GM10266 (cell line): ENCODE results near the gene PDE4B.

Source experiments
- DNase-seq: peaks from one replicate; pipeline ENCODE4 v3.0.0; 2012; ENCODE audit errors: extremely low spot score
- TF ChIP-seq, protein P1 (sequence below): IDR thresholded peaks from 2 replicates; pipeline ENCODE4 v1.5.1; 2012; ENCODE audit warnings: mild to moderate bottlenecking, low read depth; ENCODE audit not compliant: control insufficient read depth, insufficient read depth; ENCODE audit errors: missing control alignments

The PDE4B gene

DNA sequence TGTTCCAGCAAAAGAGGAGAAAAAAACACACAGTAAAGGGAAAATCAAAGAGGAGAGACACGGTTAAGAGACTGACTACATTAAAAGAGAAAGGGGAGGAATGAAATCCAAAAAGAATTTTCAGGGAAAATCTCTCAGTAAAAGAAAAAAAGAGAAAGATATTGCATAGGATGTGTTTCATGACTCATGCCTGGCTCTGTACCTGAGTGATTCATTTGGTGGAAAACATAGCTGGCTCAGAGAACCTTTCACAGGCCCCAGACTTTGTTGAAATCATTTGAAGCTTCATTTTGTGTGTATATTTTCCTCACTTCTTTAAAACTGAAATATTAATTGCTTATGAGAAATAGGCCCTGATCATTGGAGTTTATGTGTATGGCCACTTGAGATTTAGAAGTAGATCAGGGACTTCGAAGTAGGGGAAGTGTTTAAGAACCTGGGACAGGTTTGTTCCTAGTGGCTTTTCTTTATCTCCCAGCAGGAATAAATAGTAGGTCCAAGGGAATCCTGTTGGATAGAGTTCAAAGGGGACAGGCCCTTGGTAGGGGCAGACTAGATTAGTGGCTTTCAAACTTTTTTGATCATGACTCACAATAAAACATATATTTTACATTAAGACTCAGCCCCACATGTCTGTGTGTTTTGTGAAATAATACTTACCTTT lies 502.1 kb downstream of the PDE4B start:
- TF ChIP-seq, protein P1, sequence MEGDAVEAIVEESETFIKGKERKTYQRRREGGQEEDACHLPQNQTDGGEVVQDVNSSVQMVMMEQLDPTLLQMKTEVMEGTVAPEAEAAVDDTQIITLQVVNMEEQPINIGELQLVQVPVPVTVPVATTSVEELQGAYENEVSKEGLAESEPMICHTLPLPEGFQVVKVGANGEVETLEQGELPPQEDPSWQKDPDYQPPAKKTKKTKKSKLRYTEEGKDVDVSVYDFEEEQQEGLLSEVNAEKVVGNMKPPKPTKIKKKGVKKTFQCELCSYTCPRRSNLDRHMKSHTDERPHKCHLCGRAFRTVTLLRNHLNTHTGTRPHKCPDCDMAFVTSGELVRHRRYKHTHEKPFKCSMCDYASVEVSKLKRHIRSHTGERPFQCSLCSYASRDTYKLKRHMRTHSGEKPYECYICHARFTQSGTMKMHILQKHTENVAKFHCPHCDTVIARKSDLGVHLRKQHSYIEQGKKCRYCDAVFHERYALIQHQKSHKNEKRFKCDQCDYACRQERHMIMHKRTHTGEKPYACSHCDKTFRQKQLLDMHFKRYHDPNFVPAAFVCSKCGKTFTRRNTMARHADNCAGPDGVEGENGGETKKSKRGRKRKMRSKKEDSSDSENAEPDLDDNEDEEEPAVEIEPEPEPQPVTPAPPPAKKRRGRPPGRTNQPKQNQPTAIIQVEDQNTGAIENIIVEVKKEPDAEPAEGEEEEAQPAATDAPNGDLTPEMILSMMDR, result no peak
- DNase-seq, result no peak

- TF ChIP-seq, protein P1, result no peak
- DNase-seq, result no peak
Measured at GRCh38 chr1:66295803-66296202, 503.1 kb downstream of the PDE4B start.

DNA sequence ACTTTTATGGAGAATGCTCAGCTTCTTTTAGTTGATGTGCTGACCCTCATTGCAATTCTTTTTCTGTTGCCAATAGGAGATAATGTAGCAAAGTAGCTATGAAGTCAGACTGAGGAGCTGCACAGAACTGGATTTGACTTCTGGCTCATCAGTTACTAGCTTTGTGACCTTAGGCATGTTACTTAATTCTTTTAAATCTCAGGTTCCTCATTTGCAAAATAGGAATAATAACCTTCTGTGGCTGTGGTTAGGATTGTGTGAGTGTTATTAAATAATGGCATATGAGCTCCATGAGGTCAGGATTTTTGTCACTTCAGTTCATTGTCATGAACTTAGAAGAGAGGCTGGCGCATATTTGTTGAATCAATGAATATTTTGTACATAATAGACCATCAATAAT lies 503.7 kb downstream of the PDE4B start:
- TF ChIP-seq, protein P1, result no peak

DNA sequence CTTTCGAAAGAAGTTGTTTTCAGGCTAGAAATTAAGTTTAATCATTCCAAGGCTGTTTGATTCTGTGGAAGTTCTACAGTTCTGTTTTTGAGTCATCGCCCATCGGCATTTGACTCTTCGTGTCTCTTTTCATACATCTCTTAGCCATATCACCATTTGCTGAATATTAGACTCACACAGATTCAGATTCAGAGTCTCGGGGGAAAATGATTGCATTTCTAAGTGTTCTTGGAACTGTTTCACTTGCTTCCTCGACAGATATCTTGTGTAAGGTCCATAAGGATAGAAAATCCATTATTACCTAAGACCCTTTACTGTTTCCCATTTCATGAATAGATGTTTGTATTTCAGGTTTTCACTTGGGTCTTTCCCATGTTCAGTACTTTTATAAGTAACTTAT lies 504.3 kb downstream of the PDE4B start:
- TF ChIP-seq, protein P1, result no peak
- DNase-seq, result no peak

More for the DNA sequence above, 503.7 kb downstream of the PDE4B start:
- no peak for DNase-seq

- TF ChIP-seq, protein P1, result no peak
- DNase-seq, result no peak
Measured at GRCh38 chr1:66298464-66298863, 505.8 kb downstream of the PDE4B start.

DNA sequence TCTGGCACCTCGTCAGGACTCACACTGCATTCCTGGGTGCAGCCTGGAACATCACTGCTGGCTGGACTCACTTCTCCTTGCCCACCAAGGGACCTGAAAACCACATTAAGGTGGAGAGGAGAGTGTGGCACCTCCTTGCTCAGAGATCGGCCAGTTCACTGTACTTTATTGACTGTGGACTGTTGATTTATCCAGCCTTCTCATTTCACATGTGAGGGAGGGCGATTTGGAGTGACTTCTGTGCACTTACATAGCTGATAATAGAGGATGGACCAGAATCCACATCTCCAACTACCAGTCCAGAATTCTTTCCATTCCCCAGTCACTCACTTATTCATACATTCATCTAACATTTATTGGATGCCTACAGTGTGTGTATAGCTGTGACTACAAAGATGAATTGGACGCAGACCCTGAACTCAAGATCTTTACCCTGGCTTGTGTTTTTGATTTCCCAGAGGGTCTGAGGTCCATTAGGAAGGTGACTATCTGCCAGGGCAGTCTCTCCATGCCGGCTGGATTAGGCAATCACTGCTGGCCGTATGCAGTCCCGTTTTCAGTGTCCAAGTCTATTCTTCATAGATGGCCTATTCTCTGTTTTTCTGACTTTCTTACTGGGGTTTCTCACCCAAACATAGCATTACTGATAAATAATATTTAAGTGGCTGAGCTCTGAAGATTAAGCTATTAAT lies 507.7 kb downstream of the PDE4B start:
- no peak for DNase-seq
- TF ChIP-seq, protein P1, result no peak

DNA sequence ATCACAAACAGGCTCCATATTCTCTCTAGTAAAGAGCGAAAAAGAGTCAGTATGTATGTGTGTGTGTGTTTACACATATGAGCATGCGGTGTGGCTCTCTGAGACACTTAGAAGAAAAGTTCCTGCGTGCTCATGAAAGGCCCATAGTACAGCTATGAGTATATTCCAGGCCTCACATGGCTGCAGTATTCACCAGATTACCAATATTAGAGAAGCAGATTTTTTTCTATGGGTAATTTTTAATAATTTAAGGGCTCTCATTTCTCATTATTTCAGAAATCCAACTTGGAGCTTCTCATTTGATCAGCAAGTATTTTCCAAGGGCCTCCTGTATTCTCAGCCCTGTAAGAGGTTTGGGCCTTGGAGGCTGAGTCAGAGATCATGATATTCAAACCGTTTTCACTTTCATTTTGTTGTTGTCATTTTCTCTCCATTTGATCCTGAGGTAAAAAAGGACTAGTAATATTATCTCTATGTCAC lies 508.3 kb downstream of the PDE4B start:
- TF ChIP-seq, protein P1, result no peak

More for the DNA sequence above, 508.3 kb downstream of the PDE4B start:
- DNase-seq, result peak; percentile 38
